SK-N-MC (cell line): ENCODE data around the gene UAP1L1.

Experiments used
- EZH2 ChIP-seq: fragments of 200-600 bp; sonication (generic); IDR thresholded peaks from one replicate; pipeline ENCODE4 v1.6.1; 2017; ENCODE audit warnings: antibody characterized with exemption
- FOXP2 ChIP-seq: optimal IDR thresholded peaks from 2 replicates; pipeline ENCODE3; 2011; ENCODE audit warnings: mild to moderate bottlenecking, moderate library complexity; ENCODE audit not compliant: insufficient read depth; ENCODE audit errors: extremely low read length, control extremely low read depth
- POLR2AphosphoS5 ChIP-seq: IDR thresholded peaks from 2 replicates; pipeline ENCODE4 v1.6.1; 2012; ENCODE audit warnings: mild to moderate bottlenecking, low read depth, low read length, borderline replicate concordance

- TF ChIP-seq POLR2AphosphoS5 = no peak
- TF ChIP-seq EZH2 = no peak
- TF ChIP-seq FOXP2 = no peak
Observed at GRCh38 chr9:137071282-137071681, 6.0 kb upstream of the UAP1L1 start.
